Erythroblast (primary cell): Measurements from ENCODE around the gene KRT79.

Experiments used
- GATA1 ChIP-seq: IDR thresholded peaks from 2 replicates; pipeline ENCODE4 v1.6.1; 2011; ENCODE audit warnings: low read depth, mild to moderate bottlenecking, control low read depth, low read length, moderate library complexity
- POLR2A ChIP-seq: IDR thresholded peaks from 2 replicates; pipeline ENCODE4 v1.6.1; 2011; ENCODE audit warnings: mild to moderate bottlenecking, low read length

- no peak for TF ChIP-seq POLR2A
- no peak for TF ChIP-seq GATA1
Measured at GRCh38 chr12:52879394-52880351, 45.6 kb upstream of the KRT79 start.
